ENCODE results near the gene MCM5. TPM values are rescaled to one million over a fixed set of nuclear protein-coding genes. Genes with fewer than 3 reads are reported as not detected.
A peak's percentile ranks its signal among the peaks of the same experiment; 100 is the strongest.
"Not testable (repeated sequence)": the region's sequence is repeated elsewhere in the genome, so short reads cannot be mapped to it uniquely, and the experiment has no call there.

MCM5 gene
- total and polyA plus RNA-seq, 8 donors: 7.2 to 17.7 (median 12.1) TPM

GRCh38 chr22:35394810-35395563 is 5.0 kb upstream of the MCM5 start:
- peaks cover 0 to 21% (median 0%) of the 10 kb centered on the region in 3 donors for H3K4me1 ChIP-seq
- FAIRE-seq (no peak), ATAC-seq (no peak), DNase-seq (no peak)
- no peak overlapping the region for H3K27ac ChIP-seq
- WGBS, 2 donors: 89 to 91% methylated on average over 5 of the region's 5 CpGs
- no peak overlapping the region for H3K4me3 ChIP-seq
- H3K27me3 ChIP-seq: no peaks in the 10 kb centered on the region
- H3K36me3 ChIP-seq: no peaks in the 10 kb centered on the region
- intact Hi-C loops (cut with DNase I): no loop called here
- TF ChIP-seq CTCF (IDR thresholded peaks at IDR 0.05): no peak
- no peaks in the 10 kb centered on the region for H3K9me3 ChIP-seq

- WGBS, 2 donors: 85 to 89% methylated on average over 6 of the region's 6 CpGs
- H3K27me3 ChIP-seq; DNase-seq; H3K4me3 ChIP-seq; intact Hi-C loops (cut with DNase I); FAIRE-seq; H3K36me3 ChIP-seq; H3K9me3 ChIP-seq; ATAC-seq: not testable (repeated sequence)
- H3K4me1 ChIP-seq: peaks cover 0 to 27% (median 5%) of the 10 kb centered on the region in 3 donors
- H3K27ac ChIP-seq: peak overlapping the region in 3 of 4 donors; percentile 60 to 87 (median 86)
These were observed 3.3 kb upstream of the MCM5 start for GRCh38 chr22:35396622-35397021.

- WGBS, 2 donors: 48 to 49% methylated on average over 13 of the region's 13 CpGs
- peaks cover 0 to 27% (median 5%) of the 10 kb centered on the region in 3 donors for H3K4me1 ChIP-seq
- peak in 3 of 6 donors; percentile 57 to 73 (median 59) for DNase-seq
- no peak for FAIRE-seq
- intact Hi-C loops (cut with DNase I): no loop called here
- peak overlapping the region in 1 of 4 donors; percentile 17 for H3K4me3 ChIP-seq
- peak; percentile 9 to 54 (median 53) for ATAC-seq
- no peaks in the 10 kb centered on the region for H3K9me3 ChIP-seq
- no peaks in the 10 kb centered on the region for H3K27me3 ChIP-seq
- TF ChIP-seq CTCF (IDR thresholded peaks at IDR 0.05): no peak
- no peaks in the 10 kb centered on the region for H3K36me3 ChIP-seq
- H3K27ac ChIP-seq: peak overlapping the region; percentile 54 to 87 (median 73)
These were observed 2.6 kb upstream of the MCM5 start for GRCh38 chr22:35397095-35397904.

- no peak for ATAC-seq
- H3K27ac ChIP-seq: peak overlapping the region; percentile 54 to 87 (median 73)
- 93 to 99% methylated on average over 4 of the region's 4 CpGs for WGBS, 2 donors
These were observed 1.4 kb upstream of the MCM5 start for GRCh38 chr22:35398591-35398973.

More at GRCh38 chr22:35398591-35398973, 1.4 kb upstream of the MCM5 start:
- DNase-seq: no peak
- TF ChIP-seq CTCF (IDR thresholded peaks at IDR 0.05): no peak
- no peak for FAIRE-seq
- Histone ChIP-seq H3K27me3 (no peaks in the 10 kb centered on the region), H3K4me3 (no peak overlapping the region), H3K9me3 (no peaks in the 10 kb centered on the region), H3K36me3 (no peaks in the 10 kb centered on the region), H3K4me1 (peaks cover 0 to 27% (median 5%) of the 10 kb centered on the region in 3 donors)
- intact Hi-C loops (cut with DNase I): no loop called here

Measured in pancreas (tissue), 10 donors.